Esophagus muscularis mucosa (tissue), 3 donors: ENCODE data around the gene MTCL1.

ENCODE experiments used
- CTCF ChIP-seq, 3 experiments: fragments of 200-600 bp in 2 of 3; fragments of 450-650 bp in 1 of 3; sonication (generic) in 2 of 3; IDR thresholded peaks; one replicate each; pipeline ENCODE4 v1.5.1; 2017 to 2019; ENCODE audit warnings: antibody characterized with exemption in 3 of 3, mild to moderate bottlenecking in 2 of 3, moderate library complexity in 1 of 3
- EP300 ChIP-seq: sonication (generic); formaldehyde crosslinking; IDR thresholded peaks from one replicate; pipeline ENCODE4 v1.6.1; 2017; ENCODE audit warnings: antibody characterized with exemption

- TF ChIP-seq CTCF (IDR thresholded peaks at IDR 0.05) (no peak), EP300 (no peak)
Measured at GRCh38 chr18:8823530-8823929, 118.2 kb downstream of the MTCL1 start.
